Measurements from ENCODE around the gene NIPAL1. TPM values are rescaled to one million over a fixed set of nuclear protein-coding genes. Genes with fewer than 3 reads are reported as not detected.
"Not testable (repeated sequence)": the region's sequence is repeated elsewhere in the genome, so short reads cannot be mapped to it uniquely, and the experiment has no call there.

Gene NIPAL1
- polyA plus RNA-seq, 1 donor from 2014 or later = 0.85 TPM

GRCh38 chr4:48005781-48006180 is 10.8 kb upstream of the NIPAL1 start:
- Histone ChIP-seq H3K27ac (ENCODE audit: low read length) (no peak overlapping the region), H3K36me3 (ENCODE audit: insufficient read depth, low read length) (no peaks in the 10 kb centered on the region), H2AFZ (ENCODE audit: low read depth, low read length) (no peak overlapping the region), H3K9ac (ENCODE audit: low read length) (no peak overlapping the region), H3K9me3 (ENCODE audit: low read length) (no peaks in the 10 kb centered on the region), H3K9me2 (ENCODE audit: insufficient read depth, low read length) (no peaks in the 10 kb centered on the region), H3F3A (ENCODE audit: insufficient read depth, low read length, poor library complexity, severe bottlenecking) (no peaks in the 10 kb centered on the region), H3K4me2 (ENCODE audit: low read length) (no peak overlapping the region), H3K79me2 (replicated peaks; ENCODE audit: insufficient read depth, low read length) (no peaks in the 10 kb centered on the region), H3K27me3 (ENCODE audit: insufficient read depth, low read depth, low read length) (no peaks in the 10 kb centered on the region), H4K20me1 (ENCODE audit: insufficient read depth) (no peaks in the 10 kb centered on the region), H3K4me3 (ENCODE audit: low read length) (no peak overlapping the region)
- TF ChIP-seq SMC3 (conservative IDR thresholded peaks at IDR 0.05; ENCODE audit: poor library complexity) (no peak), CTCF (IDR thresholded peaks at IDR 0.05; ENCODE audit: poor library complexity, severe bottlenecking) (no peak), POLR2AphosphoS5 (IDR thresholded peaks at IDR 0.05) (no peak), EP300 (conservative IDR thresholded peaks at IDR 0.05; ENCODE audit: poor library complexity, severe bottlenecking) (no peak), TAF1 (IDR thresholded peaks at IDR 0.05; ENCODE audit: low read depth) (no peak)
- TF ChIP-seq, protein P1, sequence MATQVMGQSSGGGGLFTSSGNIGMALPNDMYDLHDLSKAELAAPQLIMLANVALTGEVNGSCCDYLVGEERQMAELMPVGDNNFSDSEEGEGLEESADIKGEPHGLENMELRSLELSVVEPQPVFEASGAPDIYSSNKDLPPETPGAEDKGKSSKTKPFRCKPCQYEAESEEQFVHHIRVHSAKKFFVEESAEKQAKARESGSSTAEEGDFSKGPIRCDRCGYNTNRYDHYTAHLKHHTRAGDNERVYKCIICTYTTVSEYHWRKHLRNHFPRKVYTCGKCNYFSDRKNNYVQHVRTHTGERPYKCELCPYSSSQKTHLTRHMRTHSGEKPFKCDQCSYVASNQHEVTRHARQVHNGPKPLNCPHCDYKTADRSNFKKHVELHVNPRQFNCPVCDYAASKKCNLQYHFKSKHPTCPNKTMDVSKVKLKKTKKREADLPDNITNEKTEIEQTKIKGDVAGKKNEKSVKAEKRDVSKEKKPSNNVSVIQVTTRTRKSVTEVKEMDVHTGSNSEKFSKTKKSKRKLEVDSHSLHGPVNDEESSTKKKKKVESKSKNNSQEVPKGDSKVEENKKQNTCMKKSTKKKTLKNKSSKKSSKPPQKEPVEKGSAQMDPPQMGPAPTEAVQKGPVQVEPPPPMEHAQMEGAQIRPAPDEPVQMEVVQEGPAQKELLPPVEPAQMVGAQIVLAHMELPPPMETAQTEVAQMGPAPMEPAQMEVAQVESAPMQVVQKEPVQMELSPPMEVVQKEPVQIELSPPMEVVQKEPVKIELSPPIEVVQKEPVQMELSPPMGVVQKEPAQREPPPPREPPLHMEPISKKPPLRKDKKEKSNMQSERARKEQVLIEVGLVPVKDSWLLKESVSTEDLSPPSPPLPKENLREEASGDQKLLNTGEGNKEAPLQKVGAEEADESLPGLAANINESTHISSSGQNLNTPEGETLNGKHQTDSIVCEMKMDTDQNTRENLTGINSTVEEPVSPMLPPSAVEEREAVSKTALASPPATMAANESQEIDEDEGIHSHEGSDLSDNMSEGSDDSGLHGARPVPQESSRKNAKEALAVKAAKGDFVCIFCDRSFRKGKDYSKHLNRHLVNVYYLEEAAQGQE (IDR thresholded peaks at IDR 0.05; ENCODE audit: borderline replicate concordance) = no peak

GRCh38 chr4:48008021-48008596 is 8.5 kb upstream of the NIPAL1 start:
- TF ChIP-seq EZH2 (IDR thresholded peaks at IDR 0.05; ENCODE audit: borderline replicate concordance, insufficient read depth, low read length, poor library complexity, severe bottlenecking) = no peak
- TF ChIP-seq SMC3 (conservative IDR thresholded peaks at IDR 0.05; ENCODE audit: poor library complexity) = no peak
- Histone ChIP-seq H2AFZ (ENCODE audit: low read depth, low read length) (no peak overlapping the region), H3K27me3 (ENCODE audit: insufficient read depth, low read depth, low read length) (no peaks in the 10 kb centered on the region), H3K9me2 (ENCODE audit: insufficient read depth, low read length) (no peaks in the 10 kb centered on the region), H3K36me3 (ENCODE audit: insufficient read depth, low read length) (no peaks in the 10 kb centered on the region), H3K27ac (ENCODE audit: low read length) (no peak overlapping the region), H3K4me3 (ENCODE audit: low read length) (no peak overlapping the region), H4K20me1 (ENCODE audit: insufficient read depth) (no peaks in the 10 kb centered on the region), H3F3A (ENCODE audit: insufficient read depth, low read length, poor library complexity, severe bottlenecking) (no peaks in the 10 kb centered on the region), H3K4me2 (ENCODE audit: low read length) (no peak overlapping the region), H3K79me2 (replicated peaks; ENCODE audit: insufficient read depth, low read length) (no peaks in the 10 kb centered on the region), H3K9ac (ENCODE audit: low read length) (no peak overlapping the region), H3K9me3 (ENCODE audit: low read length) (no peaks in the 10 kb centered on the region)

DNA sequence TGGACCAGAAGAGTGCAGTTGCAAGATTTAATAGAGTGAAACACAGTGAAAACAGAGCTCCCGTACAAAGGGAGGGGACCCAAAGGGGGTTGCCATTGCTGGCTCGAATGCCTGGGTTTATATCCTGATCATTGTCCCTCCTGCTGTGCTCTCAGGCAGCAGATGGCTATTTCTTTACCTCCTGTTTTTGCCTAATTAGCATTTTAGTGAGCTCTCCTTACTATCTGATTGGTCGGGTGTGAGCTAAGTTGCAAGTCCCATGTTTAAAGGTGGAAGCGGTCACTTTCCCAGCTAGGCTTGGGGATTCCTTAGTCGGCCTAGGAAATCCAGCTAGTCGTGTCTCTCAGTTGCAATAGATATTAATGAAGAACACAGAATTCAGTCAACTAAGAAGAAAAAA is 5.7 kb upstream of the NIPAL1 start:
- not testable (repeated sequence) for H3K27ac ChIP-seq (ENCODE audit: low read length); H3K9me3 ChIP-seq (ENCODE audit: low read length); H3K9me2 ChIP-seq (ENCODE audit: insufficient read depth, low read length); H2AFZ ChIP-seq (ENCODE audit: low read depth, low read length); H3F3A ChIP-seq (ENCODE audit: insufficient read depth, low read length, poor library complexity, severe bottlenecking); H3K4me3 ChIP-seq (ENCODE audit: low read length); H3K4me2 ChIP-seq (ENCODE audit: low read length); H3K27me3 ChIP-seq (ENCODE audit: insufficient read depth, low read depth, low read length); H3K9ac ChIP-seq (ENCODE audit: low read length); H3K36me3 ChIP-seq (ENCODE audit: insufficient read depth, low read length); H4K20me1 ChIP-seq (ENCODE audit: insufficient read depth); H3K79me2 ChIP-seq (replicated peaks; ENCODE audit: insufficient read depth, low read length)

All from neural cell (in vitro differentiated cells).